ENCODE data around the gene XPNPEP2. TPM values are rescaled to one million over a fixed set of nuclear protein-coding genes. Genes with fewer than 3 reads are reported as not detected.

XPNPEP2 gene
- total RNA-seq, 1 donor from 2014 or later: not detected

GRCh38 chrX:129746557-129747470 is 8.0 kb downstream of the XPNPEP2 start:
- FAIRE-seq: no peak

GRCh38 chrX:129747533-129747932 is 8.8 kb downstream of the XPNPEP2 start:
- peak; percentile 8 for DNase-seq (ENCODE audit: low read depth)
- Histone ChIP-seq H3K36me3 (ENCODE audit: control insufficient read depth, insufficient read depth, low read length) (no peaks in the 10 kb centered on the region), H3K4me3 (ENCODE audit: low read depth, low read length) (no peak overlapping the region), H3K27me3 (ENCODE audit: control insufficient read depth, insufficient read depth, low read length) (no peaks in the 10 kb centered on the region)
- TF ChIP-seq CTCF (IDR thresholded peaks at IDR 0.05; ENCODE audit: insufficient read depth, low read length, severe bottlenecking): no peak
- no peak for FAIRE-seq

More at GRCh38 chrX:129746557-129747470, 8.0 kb downstream of the XPNPEP2 start:
- no peak for DNase-seq (ENCODE audit: low read depth)
- no peak for TF ChIP-seq CTCF (IDR thresholded peaks at IDR 0.05; ENCODE audit: insufficient read depth, low read length, severe bottlenecking)
- Histone ChIP-seq H3K27me3 (ENCODE audit: control insufficient read depth, insufficient read depth, low read length) (no peaks in the 10 kb centered on the region), H3K36me3 (ENCODE audit: control insufficient read depth, insufficient read depth, low read length) (no peaks in the 10 kb centered on the region), H3K4me3 (ENCODE audit: low read depth, low read length) (no peak overlapping the region)

- TF ChIP-seq CTCF (IDR thresholded peaks at IDR 0.05; ENCODE audit: insufficient read depth, low read length, severe bottlenecking): no peak
- no peaks in the 10 kb centered on the region for H3K36me3 ChIP-seq (ENCODE audit: control insufficient read depth, insufficient read depth, low read length)
- FAIRE-seq (no peak), DNase-seq (ENCODE audit: low read depth) (no peak)
- H3K27me3 ChIP-seq (ENCODE audit: control insufficient read depth, insufficient read depth, low read length): no peaks in the 10 kb centered on the region
- H3K4me3 ChIP-seq (ENCODE audit: low read depth, low read length): no peak overlapping the region
Measured at GRCh38 chrX:129748305-129748704, 9.5 kb downstream of the XPNPEP2 start.

- no peak for TF ChIP-seq CTCF (IDR thresholded peaks at IDR 0.05; ENCODE audit: insufficient read depth, low read length, severe bottlenecking)
- DNase-seq (ENCODE audit: low read depth): no peak
- no peak for FAIRE-seq
- Histone ChIP-seq H3K27me3 (ENCODE audit: control insufficient read depth, insufficient read depth, low read length) (no peaks in the 10 kb centered on the region), H3K4me3 (ENCODE audit: low read depth, low read length) (no peak overlapping the region), H3K36me3 (ENCODE audit: control insufficient read depth, insufficient read depth, low read length) (no peaks in the 10 kb centered on the region)
Measured at GRCh38 chrX:129749069-129749468, 10.3 kb downstream of the XPNPEP2 start.

- H3K27me3 ChIP-seq (ENCODE audit: control insufficient read depth, insufficient read depth, low read length): no peaks in the 10 kb centered on the region
- FAIRE-seq: no peak
- no peak for DNase-seq (ENCODE audit: low read depth)
- no peak overlapping the region for H3K4me3 ChIP-seq (ENCODE audit: low read depth, low read length)
- no peaks in the 10 kb centered on the region for H3K36me3 ChIP-seq (ENCODE audit: control insufficient read depth, insufficient read depth, low read length)
- TF ChIP-seq CTCF (IDR thresholded peaks at IDR 0.05; ENCODE audit: insufficient read depth, low read length, severe bottlenecking): no peak
Measured at GRCh38 chrX:129750971-129751370, 12.2 kb downstream of the XPNPEP2 start.
